Femur (tissue), 1 donor: ENCODE measurements around the gene FLNC.

Experiments
- DNase-seq: peaks from one replicate; pipeline ENCODE4 v3.0.0-alpha.2; 2017

Gene FLNC

DNA sequence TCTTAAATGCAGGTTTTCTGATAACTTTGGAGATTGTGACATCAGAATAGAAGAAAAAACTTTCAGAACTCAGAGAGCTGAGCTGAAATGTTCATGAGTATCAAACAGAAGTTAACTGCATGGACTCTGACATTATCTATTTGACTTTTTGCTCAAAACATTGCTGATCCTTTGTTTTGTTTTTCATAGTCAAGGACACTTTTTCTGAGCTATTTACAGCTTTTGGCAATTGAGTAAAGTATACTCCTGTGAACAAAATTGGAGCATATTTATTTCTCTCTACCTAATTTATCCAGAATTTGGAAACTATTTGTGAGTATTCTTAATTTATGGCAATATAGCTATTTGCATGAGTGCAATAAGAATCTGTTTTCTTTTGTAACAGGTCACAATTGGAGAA lies 69.2 kb downstream of the FLNC start:
- no peak for DNase-seq

DNA sequence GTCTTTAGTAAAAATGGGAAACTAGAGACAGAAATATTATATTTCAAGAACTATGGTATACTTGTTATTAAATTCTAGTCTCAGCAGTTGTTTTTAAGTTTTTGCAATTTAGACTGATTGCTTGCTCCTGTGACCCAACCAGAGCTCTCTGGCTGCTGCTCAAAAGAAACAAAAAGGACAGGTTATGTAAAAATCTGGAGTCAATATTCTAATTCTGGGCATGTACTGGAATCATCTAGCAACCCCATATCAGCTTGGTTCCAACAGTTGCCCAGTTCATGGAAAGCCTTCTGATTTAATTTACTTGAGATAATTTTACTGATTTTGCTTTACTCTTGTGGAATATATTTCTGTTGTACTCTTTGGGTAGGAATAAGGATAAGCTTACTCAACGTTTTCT lies 70.0 kb downstream of the FLNC start:
- no peak for DNase-seq

DNA sequence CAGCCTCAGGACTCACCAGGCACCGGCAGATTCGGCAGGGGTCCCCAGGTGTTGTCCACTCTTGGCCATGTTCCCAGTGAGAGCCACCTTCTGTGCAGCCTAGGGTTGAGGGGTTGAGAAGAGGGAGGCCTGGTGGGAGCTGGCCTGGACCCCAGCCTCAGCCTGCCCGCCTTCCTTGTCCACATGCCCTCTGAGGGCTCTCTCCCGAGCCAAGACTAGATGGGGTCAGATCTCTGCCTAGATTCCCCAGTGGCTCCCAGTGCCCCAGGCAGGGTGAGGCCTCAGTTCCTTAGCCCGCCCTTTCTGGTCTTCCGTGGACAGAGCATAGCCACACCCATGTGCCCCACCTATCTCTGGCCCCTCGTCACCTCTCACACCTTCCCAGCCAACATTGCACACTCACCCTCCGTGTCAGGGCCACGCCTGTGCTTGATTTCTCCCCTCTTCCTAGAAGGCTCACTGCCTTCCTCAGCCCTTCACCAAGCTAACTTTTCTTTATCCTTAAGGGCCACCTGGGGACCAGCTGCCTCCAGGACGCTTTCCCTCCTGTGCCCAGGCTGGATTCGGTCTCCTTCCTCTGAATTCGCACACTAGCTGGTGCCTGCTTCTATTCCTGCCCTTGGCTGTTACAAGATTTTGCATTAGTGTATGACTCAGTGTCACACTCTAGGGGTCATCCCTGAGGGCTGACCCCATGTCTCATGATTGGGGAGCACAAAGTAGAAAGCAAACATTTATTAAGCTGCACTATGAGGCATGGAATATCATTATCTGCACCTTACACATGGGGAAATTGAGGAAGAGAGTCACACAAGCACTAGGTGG lies 72.8 kb downstream of the FLNC start:
- peak; percentile 10 for DNase-seq

DNA sequence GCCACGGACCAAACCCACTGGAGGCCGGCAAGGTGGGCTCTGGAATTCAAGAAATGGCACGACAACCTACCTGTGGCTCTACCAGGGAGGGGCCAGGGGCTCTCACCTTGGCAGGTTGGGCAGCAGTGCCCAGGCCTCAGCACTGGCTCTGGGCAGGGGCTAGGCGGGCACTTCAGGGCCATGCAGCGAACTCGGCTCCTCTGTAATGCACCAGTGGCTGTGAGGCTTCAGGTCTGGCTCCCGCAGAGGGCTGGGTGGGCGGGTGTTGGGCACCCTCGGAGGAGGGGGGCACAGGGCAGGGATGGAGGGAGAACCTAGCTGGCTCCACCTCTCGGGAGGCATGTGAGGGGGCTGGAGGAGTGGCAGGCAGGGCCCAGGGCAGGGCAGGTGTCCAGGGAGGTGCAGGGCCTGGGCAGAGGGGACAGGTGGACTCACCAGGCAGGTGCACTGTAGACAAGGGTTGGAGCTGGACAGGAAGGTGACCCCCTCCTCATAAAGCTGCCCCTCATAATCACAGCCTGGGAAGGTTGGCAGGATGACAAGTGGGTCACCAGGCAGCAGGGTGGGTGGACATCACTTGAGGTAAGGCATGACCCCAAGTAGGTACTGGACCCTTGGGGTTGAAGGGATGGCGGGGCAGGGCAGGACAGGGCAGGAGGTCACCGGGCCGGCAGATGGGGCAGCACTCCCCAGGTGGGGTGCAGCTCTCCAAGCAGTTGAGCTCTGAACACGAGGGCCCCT lies 73.6 kb downstream of the FLNC start:
- DNase-seq = peak; percentile 14

DNA sequence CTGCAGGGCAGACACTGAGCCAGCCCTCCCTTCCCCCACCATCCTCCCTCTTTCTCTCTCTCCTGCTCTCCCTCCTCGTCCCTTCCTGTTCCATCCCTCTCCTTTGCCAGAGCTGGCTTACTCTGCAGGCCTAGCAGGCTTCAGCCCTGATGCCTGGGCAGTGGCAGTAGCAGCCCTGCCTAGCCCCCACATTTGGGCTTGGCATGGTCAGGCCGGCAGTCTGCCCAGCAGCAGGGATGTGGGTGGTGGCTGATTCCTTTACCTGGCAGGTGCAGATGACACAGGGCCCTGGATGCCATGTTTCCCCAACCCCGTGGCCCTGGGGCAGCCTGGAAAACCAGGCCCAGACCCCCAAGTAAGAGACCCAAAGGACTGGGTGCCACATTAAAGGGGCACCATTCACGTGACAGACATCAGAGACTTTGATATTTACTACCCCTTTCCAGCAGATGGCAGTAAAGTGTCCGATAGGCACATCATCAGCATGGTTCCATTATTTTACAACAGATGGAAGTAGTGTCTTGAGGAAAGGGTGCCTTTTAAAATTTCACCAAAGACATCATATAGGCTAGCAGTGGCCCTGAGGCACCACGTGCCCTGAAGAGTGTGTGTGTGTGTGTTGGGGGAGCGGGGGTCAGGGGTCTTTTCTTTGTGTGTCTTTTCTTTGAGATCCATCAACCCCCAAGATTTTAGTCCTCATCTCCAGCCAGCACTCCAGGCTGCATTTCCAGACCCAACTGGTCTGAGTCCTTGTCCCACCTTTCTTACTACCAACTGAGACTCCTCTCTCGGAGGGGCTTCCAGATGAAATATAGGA lies 74.4 kb downstream of the FLNC start:
- DNase-seq = peak; percentile 13

DNA sequence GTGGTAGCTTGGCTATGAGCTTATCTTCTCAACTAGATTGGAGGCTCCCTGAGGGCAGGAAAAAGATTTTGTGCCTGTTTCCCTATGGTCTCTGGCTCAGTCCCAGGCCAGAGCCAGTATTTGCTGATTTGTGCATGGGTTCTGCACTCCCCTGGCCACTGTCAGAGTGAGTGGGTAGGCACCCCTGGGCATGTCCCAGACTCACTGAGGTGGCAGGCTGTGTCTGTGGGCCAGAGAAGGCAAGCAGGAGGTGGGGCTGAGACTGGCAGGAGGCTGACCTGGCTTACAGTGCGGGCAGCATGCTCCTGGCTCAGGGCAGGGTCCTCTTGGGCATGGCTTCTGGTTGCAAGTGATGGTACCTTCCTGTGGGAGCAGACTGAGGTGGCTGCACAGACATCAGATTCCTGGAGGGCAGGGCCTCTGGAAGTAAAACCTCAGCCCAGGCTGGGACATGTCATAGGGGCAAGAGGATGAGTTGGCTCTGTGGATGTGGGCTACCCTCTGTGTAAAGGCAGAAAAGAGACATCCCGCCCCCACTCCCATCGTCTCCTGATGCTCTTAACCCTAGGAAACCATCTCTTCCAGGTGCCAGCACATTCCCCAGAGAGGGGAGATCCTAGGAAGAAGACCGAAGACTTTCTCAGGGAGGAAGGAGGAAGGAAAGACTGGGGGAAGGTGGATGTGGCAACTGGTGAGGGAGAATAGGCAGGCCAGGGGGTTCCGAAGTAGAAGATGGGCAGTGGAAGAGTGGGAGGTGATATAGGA lies 76.0 kb downstream of the FLNC start:
- no peak for DNase-seq

DNA sequence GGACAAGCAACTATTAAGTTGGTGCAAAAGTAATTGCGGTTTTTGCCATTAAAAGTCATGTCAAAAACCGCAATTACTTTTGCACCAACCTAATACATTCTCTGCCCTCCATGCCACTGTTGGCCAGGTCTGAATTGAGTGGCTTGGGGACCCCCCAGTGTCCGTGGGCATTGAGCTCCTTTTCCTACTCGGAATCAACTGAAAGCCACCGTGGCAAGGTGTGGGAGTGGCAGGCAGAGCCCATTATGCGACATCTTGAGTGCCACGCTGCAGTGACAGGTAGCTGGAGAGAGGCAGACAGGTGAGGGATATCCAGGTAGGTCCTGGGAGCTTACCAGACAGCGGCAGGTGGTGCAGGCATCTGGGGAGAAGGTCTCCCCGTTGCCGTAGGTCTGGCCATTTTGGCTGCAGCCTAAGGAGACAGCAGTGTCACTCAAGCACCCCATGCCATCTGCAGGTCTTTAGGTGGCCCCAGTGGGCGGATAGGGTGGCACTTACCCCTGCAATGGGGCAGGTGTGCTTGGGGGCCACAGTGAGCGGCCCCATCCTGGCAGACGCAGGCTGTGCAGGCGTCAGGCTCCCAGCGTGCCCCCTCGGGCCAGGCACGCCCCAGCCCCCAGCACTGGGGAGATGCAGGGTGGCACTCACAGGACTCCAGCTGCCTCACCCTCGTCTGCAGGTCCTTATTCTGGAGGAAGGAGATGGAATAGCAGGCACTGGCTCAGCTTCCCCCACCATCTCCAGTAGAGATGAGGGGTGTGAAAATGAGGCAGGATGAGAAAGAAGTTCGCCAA lies 76.8 kb downstream of the FLNC start:
- DNase-seq = peak; percentile 11
